22Rv1 (cell line): ENCODE data around the gene CLSTN2.

ENCODE experiments used
- CTCF ChIP-seq: fragments of 450-650 bp; IDR thresholded peaks from 2 replicates; pipeline ENCODE4 v1.5.1; 2017; ENCODE audit warnings: mild to moderate bottlenecking
- ZFX ChIP-seq: fragments of 450-650 bp; IDR thresholded peaks from 2 replicates; pipeline ENCODE4 v1.6.1; 2017; ENCODE audit warnings: antibody characterized with exemption, borderline replicate concordance

GRCh38 chr3:140403079-140403478 lies 468.1 kb downstream of the CLSTN2 start:
- no peak for TF ChIP-seq CTCF
- no peak for TF ChIP-seq ZFX
